Measurements from ENCODE around the gene CNN2.

Gene CNN2

DNA sequence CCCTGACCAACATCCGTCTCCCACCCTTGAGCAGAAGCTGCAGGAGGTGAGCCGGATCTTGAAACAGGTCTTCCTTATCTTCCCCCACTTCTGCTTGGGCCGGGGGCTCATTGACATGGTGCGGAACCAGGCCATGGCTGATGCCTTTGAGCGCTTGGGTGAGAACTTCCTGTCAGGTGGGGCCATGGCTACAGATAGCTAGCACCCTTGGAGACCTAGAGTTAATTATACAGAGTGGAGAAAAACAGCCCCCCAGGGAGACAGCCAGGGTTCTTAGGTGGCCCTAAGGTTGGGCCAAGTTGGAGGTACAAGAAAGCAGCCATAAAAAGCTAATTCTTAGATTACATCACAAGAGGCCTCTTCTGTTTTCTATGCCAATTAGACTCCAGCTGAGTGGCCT lies 31.7 kb downstream of the CNN2 start:
- H3K27ac ChIP-seq (replicated peaks): no peak overlapping the region

DNA sequence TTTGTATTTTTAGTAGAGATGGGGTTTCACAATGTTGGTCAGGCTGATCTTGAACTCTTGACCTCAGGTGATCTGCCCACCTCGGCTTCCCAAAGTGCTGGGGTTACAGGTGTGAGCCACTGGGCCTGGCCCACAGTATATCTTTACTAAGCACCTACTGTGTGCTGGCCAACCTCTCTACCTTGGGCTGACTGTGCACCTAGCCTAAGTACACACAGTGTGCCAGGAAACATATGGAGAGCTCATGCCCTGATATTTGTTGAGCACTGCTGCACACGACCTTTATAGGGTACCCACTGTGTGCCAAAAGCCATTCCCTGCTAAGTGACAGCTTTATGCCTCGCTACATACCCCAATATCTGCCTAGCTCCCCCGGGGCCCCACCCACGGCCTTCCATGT lies 34.3 kb downstream of the CNN2 start:
- no peak for DNase-seq (ENCODE audit: low read depth in 1 of 2, low spot score in 1 of 2)
- TF ChIP-seq GABPA (IDR thresholded peaks at IDR 0.05; ENCODE audit: low read depth) (no peak), POLR2AphosphoS5 (IDR thresholded peaks at IDR 0.05; ENCODE audit: low read depth) (no peak), SPI1 (IDR thresholded peaks at IDR 0.05; ENCODE audit: borderline replicate concordance, low read depth) (no peak)
- TF ChIP-seq, protein P1, sequence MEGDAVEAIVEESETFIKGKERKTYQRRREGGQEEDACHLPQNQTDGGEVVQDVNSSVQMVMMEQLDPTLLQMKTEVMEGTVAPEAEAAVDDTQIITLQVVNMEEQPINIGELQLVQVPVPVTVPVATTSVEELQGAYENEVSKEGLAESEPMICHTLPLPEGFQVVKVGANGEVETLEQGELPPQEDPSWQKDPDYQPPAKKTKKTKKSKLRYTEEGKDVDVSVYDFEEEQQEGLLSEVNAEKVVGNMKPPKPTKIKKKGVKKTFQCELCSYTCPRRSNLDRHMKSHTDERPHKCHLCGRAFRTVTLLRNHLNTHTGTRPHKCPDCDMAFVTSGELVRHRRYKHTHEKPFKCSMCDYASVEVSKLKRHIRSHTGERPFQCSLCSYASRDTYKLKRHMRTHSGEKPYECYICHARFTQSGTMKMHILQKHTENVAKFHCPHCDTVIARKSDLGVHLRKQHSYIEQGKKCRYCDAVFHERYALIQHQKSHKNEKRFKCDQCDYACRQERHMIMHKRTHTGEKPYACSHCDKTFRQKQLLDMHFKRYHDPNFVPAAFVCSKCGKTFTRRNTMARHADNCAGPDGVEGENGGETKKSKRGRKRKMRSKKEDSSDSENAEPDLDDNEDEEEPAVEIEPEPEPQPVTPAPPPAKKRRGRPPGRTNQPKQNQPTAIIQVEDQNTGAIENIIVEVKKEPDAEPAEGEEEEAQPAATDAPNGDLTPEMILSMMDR (IDR thresholded peaks at IDR 0.05; ENCODE audit: insufficient read depth, low read length): no peak
- TF ChIP-seq, protein P2, sequence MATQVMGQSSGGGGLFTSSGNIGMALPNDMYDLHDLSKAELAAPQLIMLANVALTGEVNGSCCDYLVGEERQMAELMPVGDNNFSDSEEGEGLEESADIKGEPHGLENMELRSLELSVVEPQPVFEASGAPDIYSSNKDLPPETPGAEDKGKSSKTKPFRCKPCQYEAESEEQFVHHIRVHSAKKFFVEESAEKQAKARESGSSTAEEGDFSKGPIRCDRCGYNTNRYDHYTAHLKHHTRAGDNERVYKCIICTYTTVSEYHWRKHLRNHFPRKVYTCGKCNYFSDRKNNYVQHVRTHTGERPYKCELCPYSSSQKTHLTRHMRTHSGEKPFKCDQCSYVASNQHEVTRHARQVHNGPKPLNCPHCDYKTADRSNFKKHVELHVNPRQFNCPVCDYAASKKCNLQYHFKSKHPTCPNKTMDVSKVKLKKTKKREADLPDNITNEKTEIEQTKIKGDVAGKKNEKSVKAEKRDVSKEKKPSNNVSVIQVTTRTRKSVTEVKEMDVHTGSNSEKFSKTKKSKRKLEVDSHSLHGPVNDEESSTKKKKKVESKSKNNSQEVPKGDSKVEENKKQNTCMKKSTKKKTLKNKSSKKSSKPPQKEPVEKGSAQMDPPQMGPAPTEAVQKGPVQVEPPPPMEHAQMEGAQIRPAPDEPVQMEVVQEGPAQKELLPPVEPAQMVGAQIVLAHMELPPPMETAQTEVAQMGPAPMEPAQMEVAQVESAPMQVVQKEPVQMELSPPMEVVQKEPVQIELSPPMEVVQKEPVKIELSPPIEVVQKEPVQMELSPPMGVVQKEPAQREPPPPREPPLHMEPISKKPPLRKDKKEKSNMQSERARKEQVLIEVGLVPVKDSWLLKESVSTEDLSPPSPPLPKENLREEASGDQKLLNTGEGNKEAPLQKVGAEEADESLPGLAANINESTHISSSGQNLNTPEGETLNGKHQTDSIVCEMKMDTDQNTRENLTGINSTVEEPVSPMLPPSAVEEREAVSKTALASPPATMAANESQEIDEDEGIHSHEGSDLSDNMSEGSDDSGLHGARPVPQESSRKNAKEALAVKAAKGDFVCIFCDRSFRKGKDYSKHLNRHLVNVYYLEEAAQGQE (IDR thresholded peaks at IDR 0.05; ENCODE audit: insufficient replicate concordance, low read depth): no peak
- Histone ChIP-seq H3K4me3 (replicated peaks; ENCODE audit: insufficient read depth, low read length) (no peak overlapping the region), H3K27ac (replicated peaks) (no peak overlapping the region), H3K27me3 (ENCODE audit: insufficient read depth, poor library complexity, severe bottlenecking) (no peaks in the 10 kb centered on the region)

More for the DNA sequence above, 31.7 kb downstream of the CNN2 start:
- no peak for DNase-seq (ENCODE audit: low read depth in 1 of 2, low spot score in 1 of 2)
- Histone ChIP-seq H3K27me3 (ENCODE audit: insufficient read depth, poor library complexity, severe bottlenecking) (no peaks in the 10 kb centered on the region), H3K4me3 (replicated peaks; ENCODE audit: insufficient read depth, low read length) (no peak overlapping the region)
- TF ChIP-seq SPI1 (IDR thresholded peaks at IDR 0.05; ENCODE audit: borderline replicate concordance, low read depth): no peak
- no peak for TF ChIP-seq GABPA (IDR thresholded peaks at IDR 0.05; ENCODE audit: low read depth)
- TF ChIP-seq, protein P2 (IDR thresholded peaks at IDR 0.05; ENCODE audit: insufficient replicate concordance, low read depth): no peak
- TF ChIP-seq POLR2AphosphoS5 (IDR thresholded peaks at IDR 0.05; ENCODE audit: low read depth): no peak
- TF ChIP-seq, protein P1 (IDR thresholded peaks at IDR 0.05; ENCODE audit: insufficient read depth, low read length): no peak

DNA sequence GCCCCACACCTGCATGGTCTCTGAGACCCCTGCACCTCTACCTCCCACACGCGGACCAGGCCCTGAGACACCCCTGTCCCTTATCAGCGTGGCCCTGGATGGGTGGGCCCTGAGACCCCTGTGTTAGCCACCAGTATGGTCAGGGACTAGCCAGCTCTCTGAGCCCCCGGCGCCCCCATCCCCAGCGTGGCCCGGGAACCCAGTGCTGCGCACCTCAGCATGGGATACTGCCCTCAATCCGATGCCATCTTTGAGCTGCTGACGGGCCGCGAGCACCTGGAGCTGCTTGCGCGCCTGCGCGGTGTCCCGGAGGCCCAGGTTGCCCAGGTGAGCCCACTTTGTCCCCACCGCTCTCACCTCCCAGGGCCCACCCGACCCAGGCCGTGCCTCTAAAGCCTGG lies 35.6 kb downstream of the CNN2 start:
- H3K4me3 ChIP-seq (replicated peaks; ENCODE audit: insufficient read depth, low read length): no peak overlapping the region
- DNase-seq (ENCODE audit: low read depth in 1 of 2, low spot score in 1 of 2): no peak
- no peaks in the 10 kb centered on the region for H3K27me3 ChIP-seq (ENCODE audit: insufficient read depth, poor library complexity, severe bottlenecking)
- no peak overlapping the region for H3K27ac ChIP-seq (replicated peaks)
- TF ChIP-seq, protein P2 (IDR thresholded peaks at IDR 0.05; ENCODE audit: insufficient replicate concordance, low read depth): no peak

All from HL-60 (cell line).